BJ (cell line): Measurements from ENCODE around the gene TMIGD3. TPM values are rescaled to one million over a fixed set of nuclear protein-coding genes. Genes with fewer than 3 reads are reported as not detected.

Experiments used
- CTCF ChIA-PET: fragments of 350-600 bp; formaldehyde crosslinking; extraction: SDS; loops from one replicate; lab custom pipeline; 2021; ENCODE audit warnings: antibody characterized with exemption, inconsistent platforms; lab: Yijun Ruan, JAX
- POLR2A ChIA-PET: fragments of 300-600 bp; sonication (Branson Sonifier 250); formaldehyde crosslinking; extraction: SDS; loops from one replicate; lab custom pipeline; 2021; ENCODE audit warnings: antibody characterized with exemption; lab: Charles Lee
- DNase-seq: peaks from one replicate; pipeline ENCODE4 v3.0.0-alpha.2; 2011; ENCODE audit warnings: low read depth
- H3K27me3 ChIP-seq: 2 replicates; pipeline ENCODE4 v1.6.0; 2011; ENCODE audit warnings: low read length; ENCODE audit not compliant: control insufficient read depth, insufficient read depth
- H3K36me3 ChIP-seq: 2 replicates; pipeline ENCODE4 v1.5.1; 2011; ENCODE audit warnings: low read length; ENCODE audit not compliant: control insufficient read depth, insufficient read depth
- H3K4me3 ChIP-seq: 2 replicates; pipeline ENCODE4 v1.5.1; 2011; ENCODE audit warnings: low read depth, mild to moderate bottlenecking, control low read depth, low read length
- CTCF ChIP-seq: IDR thresholded peaks from 2 replicates; pipeline ENCODE4 v1.5.1; 2011; ENCODE audit warnings: low read depth, mild to moderate bottlenecking, control low read depth, inconsistent platforms, low read length, moderate library complexity; ENCODE audit not compliant: insufficient read depth
- polyA plus RNA-seq: library from polyadenylated mRNA; depleted of rRNA; stranded (reverse); fragments of >200 nt; gene quantifications from 2 replicates; pipeline ENCODE4 v1.2.3, GENCODE V29; 2011

Gene TMIGD3
- polyA plus RNA-seq, 1 experiment, result not detected

- POLR2A ChIA-PET, result no interaction called here
- no peak overlapping the region for H3K4me3 ChIP-seq
- CTCF ChIA-PET, result interaction anchor here (1.0 to 1.6 kb wide), 3 partner anchors 11 to 98 kb away, joined by 3 to 9 read pairs (median 3); no protein-coding TSS in a partner anchor
- H3K36me3 ChIP-seq, result no peaks in the 10 kb centered on the region
- DNase-seq, result no peak
- no peak for TF ChIP-seq CTCF
- peaks cover 6% of the 10 kb centered on the region; the same call in 1 of the 2 replicates for H3K27me3 ChIP-seq
Measured at GRCh38 chr1:111490220-111490619, 13.2 kb downstream of the TMIGD3 start.

GRCh38 chr1:111489604-111490003, 13.8 kb downstream of the TMIGD3 start:
- no peak for TF ChIP-seq CTCF
- H3K4me3 ChIP-seq, result no peak overlapping the region
- H3K27me3 ChIP-seq, result peaks cover 6% of the 10 kb centered on the region; the same call in 1 of the 2 replicates
- ChIA-PET CTCF (interaction anchor here (1.4 to 1.6 kb wide), 4 partner anchors 9 to 265 kb away, joined by 3 to 9 read pairs (median 4); partner anchors contain the start of gene DDX20), POLR2A (no interaction called here)
- no peaks in the 10 kb centered on the region for H3K36me3 ChIP-seq
- DNase-seq, result no peak

GRCh38 chr1:111488669-111489068, 14.8 kb downstream of the TMIGD3 start:
- DNase-seq, result no peak
- ChIA-PET POLR2A (no interaction called here), CTCF (interaction anchor here (1.1 to 2.0 kb wide), 5 partner anchors 9 to 281 kb away, joined by 3 to 5 read pairs (median 4); partner anchors contain the start of gene DDX20)
- Histone ChIP-seq H3K27me3 (peaks cover 6% of the 10 kb centered on the region; the same call in 1 of the 2 replicates), H3K36me3 (no peaks in the 10 kb centered on the region), H3K4me3 (no peak overlapping the region)
- no peak for TF ChIP-seq CTCF

- no peak overlapping the region for H3K4me3 ChIP-seq
- H3K36me3 ChIP-seq, result no peaks in the 10 kb centered on the region
- peaks cover 6% of the 10 kb centered on the region; the same call in 1 of the 2 replicates for H3K27me3 ChIP-seq
- ChIA-PET POLR2A (no interaction called here), CTCF (interaction anchor here (2.0 kb wide), 1 partner anchor 21 kb away, joined by 5 read pairs; no protein-coding TSS in a partner anchor)
- DNase-seq, result no peak
- no peak for TF ChIP-seq CTCF
Measured at GRCh38 chr1:111487133-111487532, 16.3 kb downstream of the TMIGD3 start.

- ChIA-PET POLR2A (no interaction called here), CTCF (interaction anchor here (0.6 to 2.5 kb wide), 4 partner anchors 9 to 278 kb away, joined by 3 to 9 read pairs (median 3); no protein-coding TSS in a partner anchor)
- Histone ChIP-seq H3K4me3 (no peak overlapping the region), H3K27me3 (peaks cover 3% of the 10 kb centered on the region; the same call in 1 of the 2 replicates), H3K36me3 (no peaks in the 10 kb centered on the region)
- TF ChIP-seq CTCF, result no peak
- no peak for DNase-seq
Measured at GRCh38 chr1:111486431-111486830, 17.0 kb downstream of the TMIGD3 start.
